22Rv1 (cell line): ENCODE results near the gene ITPK1.

Source experiments
- H3K27ac ChIP-seq: fragments of 450-650 bp; 2 replicates; pipeline ENCODE4 v1.5.1; 2017
- CTCF ChIP-seq: fragments of 450-650 bp; IDR thresholded peaks from 2 replicates; pipeline ENCODE4 v1.5.1; 2017; ENCODE audit warnings: mild to moderate bottlenecking
- ZFX ChIP-seq: fragments of 450-650 bp; IDR thresholded peaks from 2 replicates; pipeline ENCODE4 v1.6.1; 2017; ENCODE audit warnings: antibody characterized with exemption, borderline replicate concordance

ITPK1 gene

GRCh38 chr14:93010130-93010499 lies 105.6 kb downstream of the ITPK1 start:
- no peak overlapping the region for H3K27ac ChIP-seq
- no peak for TF ChIP-seq CTCF
- no peak for TF ChIP-seq ZFX

- TF ChIP-seq ZFX (no peak), CTCF (no peak)
- H3K27ac ChIP-seq, result no peak overlapping the region
Observed at GRCh38 chr14:93009471-93010129, 106.1 kb downstream of the ITPK1 start.

- no peak overlapping the region for H3K27ac ChIP-seq
- no peak for TF ChIP-seq ZFX
- TF ChIP-seq CTCF, result no peak
Observed at GRCh38 chr14:93008381-93008780, 107.3 kb downstream of the ITPK1 start.

- TF ChIP-seq ZFX, result no peak
- no peak overlapping the region for H3K27ac ChIP-seq
Observed at GRCh38 chr14:93007225-93007997, 108.3 kb downstream of the ITPK1 start.

- TF ChIP-seq CTCF, result no peak
- no peak overlapping the region for H3K27ac ChIP-seq
Observed at GRCh38 chr14:93006567-93007051, 109.1 kb downstream of the ITPK1 start.

GRCh38 chr14:93005838-93006237 lies 109.9 kb downstream of the ITPK1 start:
- H3K27ac ChIP-seq, result no peak overlapping the region

GRCh38 chr14:93005135-93005813 lies 110.5 kb downstream of the ITPK1 start:
- TF ChIP-seq ZFX, result no peak
- TF ChIP-seq CTCF, result no peak
- no peak overlapping the region for H3K27ac ChIP-seq

More at GRCh38 chr14:93005838-93006237, 109.9 kb downstream of the ITPK1 start:
- no peak for TF ChIP-seq CTCF
- no peak for TF ChIP-seq ZFX
